ENCODE data around the gene CKAP4. TPM values are rescaled to one million over a fixed set of nuclear protein-coding genes. Genes with fewer than 3 reads are reported as not detected.

CKAP4 gene
- total and polyA plus RNA-seq, 2 of the 13 experiments (the other 11 are each of a cell fraction or from before 2014, with no cell fraction given), result 39.2 to 70.2 TPM

DNA sequence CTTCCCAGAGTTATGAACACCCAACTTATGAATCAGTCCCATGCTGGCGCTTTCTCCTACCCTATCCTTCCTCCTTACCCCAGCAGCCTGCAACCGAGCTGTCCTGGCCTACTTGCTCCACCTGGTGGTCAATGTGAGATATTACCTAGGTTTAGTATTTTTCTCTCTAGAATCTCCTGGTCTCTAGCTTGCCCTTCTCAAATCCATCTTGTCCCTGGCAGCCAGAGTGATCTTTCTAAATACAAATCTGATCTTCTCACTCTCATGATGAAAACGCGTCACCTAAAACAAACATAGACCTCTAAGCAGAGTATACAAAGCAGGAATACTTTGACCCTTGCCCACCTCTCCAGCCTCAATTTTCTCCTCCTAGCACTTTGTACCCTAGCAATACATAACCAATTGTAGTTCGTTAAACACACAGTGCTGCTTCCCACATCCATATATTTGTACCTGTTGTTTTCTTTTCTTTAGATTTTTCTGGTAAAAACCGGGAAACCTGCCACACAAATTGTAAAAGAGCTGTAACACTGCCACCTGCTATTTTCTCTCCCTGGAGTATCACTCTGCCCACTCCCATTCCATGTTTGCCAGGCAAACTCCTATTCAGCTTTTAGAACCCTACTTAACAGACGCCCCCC lies 34.8 kb upstream of the CKAP4 start (continued):
- TF ChIP-seq, protein P1, sequence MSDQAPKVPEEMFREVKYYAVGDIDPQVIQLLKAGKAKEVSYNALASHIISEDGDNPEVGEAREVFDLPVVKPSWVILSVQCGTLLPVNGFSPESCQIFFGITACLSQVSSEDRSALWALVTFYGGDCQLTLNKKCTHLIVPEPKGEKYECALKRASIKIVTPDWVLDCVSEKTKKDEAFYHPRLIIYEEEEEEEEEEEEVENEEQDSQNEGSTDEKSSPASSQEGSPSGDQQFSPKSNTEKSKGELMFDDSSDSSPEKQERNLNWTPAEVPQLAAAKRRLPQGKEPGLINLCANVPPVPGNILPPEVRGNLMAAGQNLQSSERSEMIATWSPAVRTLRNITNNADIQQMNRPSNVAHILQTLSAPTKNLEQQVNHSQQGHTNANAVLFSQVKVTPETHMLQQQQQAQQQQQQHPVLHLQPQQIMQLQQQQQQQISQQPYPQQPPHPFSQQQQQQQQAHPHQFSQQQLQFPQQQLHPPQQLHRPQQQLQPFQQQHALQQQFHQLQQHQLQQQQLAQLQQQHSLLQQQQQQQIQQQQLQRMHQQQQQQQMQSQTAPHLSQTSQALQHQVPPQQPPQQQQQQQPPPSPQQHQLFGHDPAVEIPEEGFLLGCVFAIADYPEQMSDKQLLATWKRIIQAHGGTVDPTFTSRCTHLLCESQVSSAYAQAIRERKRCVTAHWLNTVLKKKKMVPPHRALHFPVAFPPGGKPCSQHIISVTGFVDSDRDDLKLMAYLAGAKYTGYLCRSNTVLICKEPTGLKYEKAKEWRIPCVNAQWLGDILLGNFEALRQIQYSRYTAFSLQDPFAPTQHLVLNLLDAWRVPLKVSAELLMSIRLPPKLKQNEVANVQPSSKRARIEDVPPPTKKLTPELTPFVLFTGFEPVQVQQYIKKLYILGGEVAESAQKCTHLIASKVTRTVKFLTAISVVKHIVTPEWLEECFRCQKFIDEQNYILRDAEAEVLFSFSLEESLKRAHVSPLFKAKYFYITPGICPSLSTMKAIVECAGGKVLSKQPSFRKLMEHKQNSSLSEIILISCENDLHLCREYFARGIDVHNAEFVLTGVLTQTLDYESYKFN (CRISPR knock-in tag; conservative IDR thresholded peaks at IDR 0.05), result peak; percentile 96
- TF ChIP-seq ZNF501 (CRISPR knock-in tag; IDR thresholded peaks at IDR 0.05) (no peak), CREM (IDR thresholded peaks at IDR 0.05) (peak; percentile 91), CREM (CRISPR knock-in tag; IDR thresholded peaks at IDR 0.05) (no peak), DPF2 (CRISPR knock-in tag; IDR thresholded peaks at IDR 0.05; ENCODE audit: borderline replicate concordance, low read depth) (0 out of 2 replicates have a peak, but pooled peaks have one; percentile 17), ZNF598 (CRISPR knock-in tag; IDR thresholded peaks at IDR 0.05; ENCODE audit: borderline replicate concordance) (no peak), FOXP1 (IDR thresholded peaks at IDR 0.05) (peak; percentile 76), FOXP1 (CRISPR knock-in tag; IDR thresholded peaks at IDR 0.05) (peak; percentile 94)
- TF ChIP-seq, protein P2, sequence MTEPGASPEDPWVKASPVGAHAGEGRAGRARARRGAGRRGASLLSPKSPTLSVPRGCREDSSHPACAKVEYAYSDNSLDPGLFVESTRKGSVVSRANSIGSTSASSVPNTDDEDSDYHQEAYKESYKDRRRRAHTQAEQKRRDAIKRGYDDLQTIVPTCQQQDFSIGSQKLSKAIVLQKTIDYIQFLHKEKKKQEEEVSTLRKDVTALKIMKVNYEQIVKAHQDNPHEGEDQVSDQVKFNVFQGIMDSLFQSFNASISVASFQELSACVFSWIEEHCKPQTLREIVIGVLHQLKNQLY (CRISPR knock-in tag; IDR thresholded peaks at IDR 0.05), result peak; percentile 77; the same call in 1 of the 2 replicates
- TF ChIP-seq, protein P3, sequence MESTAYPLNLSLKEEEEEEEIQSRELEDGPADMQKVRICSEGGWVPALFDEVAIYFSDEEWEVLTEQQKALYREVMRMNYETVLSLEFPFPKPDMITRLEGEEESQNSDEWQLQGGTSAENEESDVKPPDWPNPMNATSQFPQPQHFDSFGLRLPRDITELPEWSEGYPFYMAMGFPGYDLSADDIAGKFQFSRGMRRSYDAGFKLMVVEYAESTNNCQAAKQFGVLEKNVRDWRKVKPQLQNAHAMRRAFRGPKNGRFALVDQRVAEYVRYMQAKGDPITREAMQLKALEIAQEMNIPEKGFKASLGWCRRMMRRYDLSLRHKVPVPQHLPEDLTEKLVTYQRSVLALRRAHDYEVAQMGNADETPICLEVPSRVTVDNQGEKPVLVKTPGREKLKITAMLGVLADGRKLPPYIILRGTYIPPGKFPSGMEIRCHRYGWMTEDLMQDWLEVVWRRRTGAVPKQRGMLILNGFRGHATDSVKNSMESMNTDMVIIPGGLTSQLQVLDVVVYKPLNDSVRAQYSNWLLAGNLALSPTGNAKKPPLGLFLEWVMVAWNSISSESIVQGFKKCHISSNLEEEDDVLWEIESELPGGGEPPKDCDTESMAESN (CRISPR knock-in tag; conservative IDR thresholded peaks at IDR 0.05), result 0 out of 2 replicates have a peak, but pooled peaks have one; percentile 19
- TF ChIP-seq, protein P4, sequence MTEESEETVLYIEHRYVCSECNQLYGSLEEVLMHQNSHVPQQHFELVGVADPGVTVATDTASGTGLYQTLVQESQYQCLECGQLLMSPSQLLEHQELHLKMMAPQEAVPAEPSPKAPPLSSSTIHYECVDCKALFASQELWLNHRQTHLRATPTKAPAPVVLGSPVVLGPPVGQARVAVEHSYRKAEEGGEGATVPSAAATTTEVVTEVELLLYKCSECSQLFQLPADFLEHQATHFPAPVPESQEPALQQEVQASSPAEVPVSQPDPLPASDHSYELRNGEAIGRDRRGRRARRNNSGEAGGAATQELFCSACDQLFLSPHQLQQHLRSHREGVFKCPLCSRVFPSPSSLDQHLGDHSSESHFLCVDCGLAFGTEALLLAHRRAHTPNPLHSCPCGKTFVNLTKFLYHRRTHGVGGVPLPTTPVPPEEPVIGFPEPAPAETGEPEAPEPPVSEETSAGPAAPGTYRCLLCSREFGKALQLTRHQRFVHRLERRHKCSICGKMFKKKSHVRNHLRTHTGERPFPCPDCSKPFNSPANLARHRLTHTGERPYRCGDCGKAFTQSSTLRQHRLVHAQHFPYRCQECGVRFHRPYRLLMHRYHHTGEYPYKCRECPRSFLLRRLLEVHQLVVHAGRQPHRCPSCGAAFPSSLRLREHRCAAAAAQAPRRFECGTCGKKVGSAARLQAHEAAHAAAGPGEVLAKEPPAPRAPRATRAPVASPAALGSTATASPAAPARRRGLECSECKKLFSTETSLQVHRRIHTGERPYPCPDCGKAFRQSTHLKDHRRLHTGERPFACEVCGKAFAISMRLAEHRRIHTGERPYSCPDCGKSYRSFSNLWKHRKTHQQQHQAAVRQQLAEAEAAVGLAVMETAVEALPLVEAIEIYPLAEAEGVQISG (CRISPR knock-in tag; IDR thresholded peaks at IDR 0.05), result peak; percentile 22; the same call in 1 of the 2 replicates
- TF ChIP-seq, protein P5, sequence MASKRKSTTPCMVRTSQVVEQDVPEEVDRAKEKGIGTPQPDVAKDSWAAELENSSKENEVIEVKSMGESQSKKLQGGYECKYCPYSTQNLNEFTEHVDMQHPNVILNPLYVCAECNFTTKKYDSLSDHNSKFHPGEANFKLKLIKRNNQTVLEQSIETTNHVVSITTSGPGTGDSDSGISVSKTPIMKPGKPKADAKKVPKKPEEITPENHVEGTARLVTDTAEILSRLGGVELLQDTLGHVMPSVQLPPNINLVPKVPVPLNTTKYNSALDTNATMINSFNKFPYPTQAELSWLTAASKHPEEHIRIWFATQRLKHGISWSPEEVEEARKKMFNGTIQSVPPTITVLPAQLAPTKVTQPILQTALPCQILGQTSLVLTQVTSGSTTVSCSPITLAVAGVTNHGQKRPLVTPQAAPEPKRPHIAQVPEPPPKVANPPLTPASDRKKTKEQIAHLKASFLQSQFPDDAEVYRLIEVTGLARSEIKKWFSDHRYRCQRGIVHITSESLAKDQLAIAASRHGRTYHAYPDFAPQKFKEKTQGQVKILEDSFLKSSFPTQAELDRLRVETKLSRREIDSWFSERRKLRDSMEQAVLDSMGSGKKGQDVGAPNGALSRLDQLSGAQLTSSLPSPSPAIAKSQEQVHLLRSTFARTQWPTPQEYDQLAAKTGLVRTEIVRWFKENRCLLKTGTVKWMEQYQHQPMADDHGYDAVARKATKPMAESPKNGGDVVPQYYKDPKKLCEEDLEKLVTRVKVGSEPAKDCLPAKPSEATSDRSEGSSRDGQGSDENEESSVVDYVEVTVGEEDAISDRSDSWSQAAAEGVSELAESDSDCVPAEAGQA (IDR thresholded peaks at IDR 0.05; ENCODE audit: low read depth), result no peak
- TF ChIP-seq, protein P5 (CRISPR knock-in tag; IDR thresholded peaks at IDR 0.05; ENCODE audit: borderline replicate concordance), result no peak

Measured in HepG2 (cell line).